ENCODE data around the gene MCM10.

MCM10 gene

DNA sequence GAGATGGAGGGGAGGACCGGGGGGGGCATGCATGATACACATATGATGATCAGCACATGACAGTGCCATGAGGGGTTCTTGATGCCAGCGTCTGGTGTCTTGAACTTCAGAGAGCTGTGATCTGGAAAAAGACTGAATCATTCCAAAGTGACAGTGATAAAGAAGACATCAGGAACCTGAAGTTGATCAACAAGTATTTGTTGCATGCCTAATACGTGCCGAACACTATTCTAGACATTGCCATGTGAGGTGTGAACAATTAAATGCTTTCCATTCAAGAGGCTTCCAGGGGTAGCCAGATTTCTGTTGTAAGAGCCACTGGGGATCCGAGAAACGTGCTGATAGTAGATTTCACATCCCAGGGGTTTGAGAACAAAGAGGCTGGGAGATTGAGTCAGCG lies 6.2 kb downstream of the MCM10 start:
- DNase-seq: no peak

DNA sequence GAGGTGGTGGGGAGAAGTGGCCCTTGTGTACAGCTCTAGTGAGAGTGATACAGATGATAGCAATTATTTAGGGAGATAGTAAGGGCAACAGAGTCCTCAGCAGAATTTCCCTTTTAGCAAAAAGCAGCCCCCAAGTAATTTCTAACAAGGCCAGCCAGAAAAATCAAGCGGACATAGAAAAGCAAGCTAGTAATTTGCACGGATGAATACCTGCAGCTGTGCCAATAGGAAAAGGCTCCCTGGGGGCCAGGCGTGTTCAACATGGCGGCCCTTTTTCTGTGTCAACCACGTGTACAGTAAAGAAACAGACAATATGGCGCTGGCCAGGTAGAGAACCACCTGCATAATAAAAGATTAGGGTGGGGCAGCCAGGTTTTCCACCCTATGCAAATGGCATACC lies 7.4 kb downstream of the MCM10 start:
- no peak for DNase-seq

DNA sequence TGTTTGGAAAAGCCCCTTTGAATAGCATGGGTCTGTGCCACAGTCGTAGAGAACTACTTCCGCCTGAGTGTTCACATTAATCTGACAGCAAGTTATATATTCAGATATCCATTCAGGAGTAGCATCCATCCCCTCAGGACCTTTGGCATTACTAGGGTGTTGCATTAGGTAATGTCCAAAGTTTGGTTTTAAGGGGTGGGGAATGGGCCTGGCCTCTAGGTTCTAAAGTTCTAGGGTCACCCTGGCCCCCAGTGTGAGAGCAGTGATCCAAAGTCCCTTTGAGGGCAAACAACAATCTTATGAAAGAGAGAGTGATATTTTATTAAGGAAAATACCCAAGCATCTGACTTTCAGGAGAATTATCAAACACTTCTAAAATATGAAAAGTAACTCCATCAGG lies 12.3 kb downstream of the MCM10 start:
- no peak for DNase-seq

DNA sequence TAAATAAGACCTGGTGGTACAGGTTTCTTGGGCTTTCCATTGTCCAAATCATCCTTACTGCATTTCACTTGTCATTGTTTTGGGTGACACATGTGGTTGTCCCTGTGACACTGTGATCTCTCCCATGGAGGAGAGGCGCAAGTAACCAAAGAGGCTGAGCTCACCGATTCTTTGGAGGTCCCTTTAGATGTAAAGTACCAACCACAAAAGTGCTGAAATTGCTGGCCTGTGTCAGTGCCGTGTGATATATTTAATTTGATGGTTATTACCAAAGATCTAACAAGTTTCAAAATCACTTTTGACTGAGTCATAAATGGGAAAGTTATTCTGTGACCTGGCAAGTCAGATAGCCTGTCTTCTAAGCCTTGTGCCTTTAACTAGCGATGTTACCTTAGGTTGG lies 19.4 kb downstream of the MCM10 start:
- DNase-seq: peak; percentile 76

DNA sequence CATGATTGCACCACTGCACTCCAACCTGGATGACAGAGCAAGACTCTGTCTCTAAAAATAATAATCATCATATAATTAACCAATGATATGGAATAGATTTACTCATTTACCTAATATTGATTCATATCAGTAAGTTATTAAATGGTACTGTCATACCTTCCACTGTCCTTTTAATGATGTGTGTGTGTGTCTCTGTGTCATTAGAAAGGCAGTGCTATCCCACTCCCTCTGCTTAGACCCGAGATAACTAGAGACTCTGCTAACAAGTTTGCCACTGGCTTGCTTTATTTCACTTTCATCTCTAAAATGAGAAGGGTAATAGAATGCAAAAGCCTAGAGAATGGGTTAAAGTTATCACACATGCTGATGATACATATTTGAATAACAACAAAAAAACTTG lies 21.1 kb downstream of the MCM10 start:
- DNase-seq: no peak

DNA sequence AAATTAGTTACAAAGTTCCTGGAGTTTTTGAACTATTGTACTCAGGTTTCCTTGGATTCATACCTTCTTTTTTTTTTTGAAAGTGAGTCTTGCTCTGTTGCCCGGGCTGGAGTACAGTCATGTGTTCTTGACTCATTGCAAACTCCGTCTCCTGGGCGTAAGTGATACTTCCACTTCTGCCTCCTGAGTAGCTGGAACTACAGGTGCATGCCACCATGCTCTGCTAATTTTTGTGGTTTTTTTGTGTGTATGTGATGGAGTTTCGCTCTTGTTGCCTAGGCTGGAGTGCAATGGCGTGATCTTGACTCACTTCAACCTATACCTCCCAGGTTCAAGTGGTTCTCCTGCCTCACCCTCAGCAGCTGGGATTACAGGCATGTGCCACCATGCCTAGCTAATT lies 22.3 kb downstream of the MCM10 start:
- no peak for DNase-seq

DNA sequence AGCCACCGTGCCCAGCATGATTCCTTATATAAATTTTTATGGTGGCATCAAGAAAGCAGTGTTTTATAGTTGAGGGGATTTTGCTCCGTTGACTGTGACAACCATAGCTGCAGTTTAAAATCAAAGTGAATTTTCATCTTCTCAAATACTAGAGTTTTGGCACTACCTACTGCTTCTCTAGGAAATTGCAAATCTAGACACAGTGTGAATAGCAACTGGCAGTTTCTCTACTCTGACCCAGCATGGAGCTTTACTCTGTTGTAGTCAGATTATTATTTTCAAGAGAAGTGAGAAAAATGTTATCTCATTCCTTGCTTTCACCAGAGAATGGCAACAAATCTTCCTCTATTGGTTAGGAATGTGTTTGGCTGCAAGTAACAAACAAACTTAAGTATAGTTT lies 22.9 kb downstream of the MCM10 start:
- DNase-seq: no peak

DNA sequence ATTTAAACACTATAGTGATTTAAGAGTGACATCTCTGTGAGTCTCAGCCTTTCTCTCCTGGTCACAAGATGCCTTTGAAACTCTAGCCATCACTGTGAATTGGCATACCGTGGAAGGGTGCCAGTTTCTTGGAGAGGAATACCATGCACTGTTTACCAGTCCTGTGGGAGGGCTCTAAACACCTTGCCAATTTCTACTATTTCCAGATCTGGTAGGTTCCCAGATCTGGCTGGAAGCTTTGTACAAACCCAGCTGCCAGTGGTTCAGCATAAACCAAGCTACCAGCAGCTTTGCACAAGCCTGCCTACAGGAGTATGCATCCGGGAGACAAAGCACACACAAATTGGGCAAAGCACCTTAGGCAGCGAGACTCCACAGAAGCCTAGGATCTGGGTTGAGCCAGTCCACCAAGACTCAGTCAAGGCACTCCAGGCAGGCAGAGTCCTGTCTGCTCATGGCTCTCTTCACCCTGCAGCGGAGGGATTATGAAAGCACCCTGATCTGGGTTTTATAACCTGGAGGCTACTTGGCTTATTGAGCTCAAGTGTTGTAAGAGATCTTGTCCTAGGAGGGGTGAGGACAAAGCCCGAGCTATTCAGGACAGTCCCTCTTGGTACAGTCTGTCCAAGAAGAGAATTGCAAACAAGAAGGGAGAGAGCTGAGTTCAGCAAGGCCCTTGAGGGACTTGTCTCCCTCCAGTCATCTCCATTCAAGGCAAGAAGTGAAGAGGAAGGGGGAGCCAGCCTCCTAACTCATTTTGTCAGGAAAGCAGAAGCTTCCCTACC lies 23.6 kb downstream of the MCM10 start:
- no peak for DNase-seq

DNA sequence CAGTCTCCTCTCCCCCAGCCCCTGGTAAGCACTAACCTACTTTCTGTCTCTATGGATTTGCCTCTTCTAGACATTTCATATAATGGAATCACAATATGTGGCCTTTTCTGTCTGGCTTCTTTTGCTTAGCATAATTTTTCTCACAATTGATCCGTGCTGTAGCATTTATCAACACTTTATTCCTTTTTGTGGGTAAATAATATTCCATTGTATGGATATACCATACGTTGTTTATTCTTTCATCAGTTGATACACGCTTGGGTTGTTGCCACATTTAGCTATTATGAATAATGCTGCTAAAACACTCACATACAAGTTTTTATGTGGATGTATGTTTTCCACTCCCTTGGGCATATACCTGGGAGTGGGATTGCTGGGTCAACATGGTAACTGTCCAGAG lies 25.8 kb downstream of the MCM10 start:
- DNase-seq: no peak

DNA sequence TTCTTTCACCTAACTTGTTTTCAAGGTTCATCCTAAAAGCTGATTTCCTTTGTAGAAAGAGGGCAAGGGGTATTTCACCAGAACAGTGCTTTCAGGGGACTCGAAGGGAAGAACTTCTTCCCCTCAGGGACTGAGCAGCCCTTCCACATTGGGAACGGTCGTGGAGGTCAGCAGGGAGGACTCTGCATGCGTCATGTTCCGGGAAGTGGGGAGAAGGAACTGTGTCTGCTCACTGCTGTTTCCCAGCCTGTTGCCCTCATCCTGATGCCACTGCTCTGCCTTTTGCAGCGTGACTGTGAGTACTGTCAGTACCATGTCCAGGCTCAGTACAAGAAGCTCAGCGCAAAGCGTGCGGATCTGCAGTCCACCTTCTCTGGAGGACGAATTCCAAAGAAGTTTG lies 27.2 kb downstream of the MCM10 start:
- DNase-seq: no peak

DNA sequence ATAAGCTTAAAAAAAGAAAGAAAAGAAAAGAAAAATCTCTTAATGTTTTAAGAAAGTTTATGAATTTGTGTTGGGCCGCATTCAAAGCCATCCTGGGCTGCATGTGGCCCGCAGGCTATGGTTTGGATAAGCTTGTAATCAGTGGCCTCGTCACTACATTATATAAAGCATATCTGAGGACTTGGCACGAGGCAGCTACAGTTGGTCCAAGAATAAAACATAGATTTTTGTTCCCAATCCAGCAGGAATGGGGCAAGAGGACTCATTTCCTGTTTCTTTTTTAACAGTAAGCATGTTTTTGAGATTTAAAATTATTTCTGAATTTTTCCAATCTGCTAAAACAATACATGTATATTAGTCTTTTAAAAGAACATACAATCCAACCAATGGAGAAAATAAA lies 28.6 kb downstream of the MCM10 start:
- DNase-seq: no peak

DNA sequence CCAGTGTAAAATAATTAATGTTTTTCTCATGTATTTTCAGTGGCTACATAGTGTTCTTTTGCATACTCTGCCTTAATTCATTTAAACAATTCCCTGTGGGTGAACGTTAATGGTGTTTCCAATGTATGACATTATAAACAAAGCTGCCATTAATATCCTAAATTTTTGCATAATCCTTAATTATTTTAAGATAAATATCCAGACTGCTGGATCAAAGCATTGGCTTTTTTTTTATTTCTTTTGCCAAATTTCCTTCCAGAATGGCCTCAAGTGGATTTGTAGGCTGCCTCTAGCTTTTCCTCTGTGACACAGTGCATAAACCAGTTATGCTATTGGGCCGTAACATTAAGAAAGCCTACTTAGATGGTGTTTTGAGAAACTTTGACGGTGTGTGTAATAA lies 29.5 kb downstream of the MCM10 start:
- no peak for DNase-seq

DNA sequence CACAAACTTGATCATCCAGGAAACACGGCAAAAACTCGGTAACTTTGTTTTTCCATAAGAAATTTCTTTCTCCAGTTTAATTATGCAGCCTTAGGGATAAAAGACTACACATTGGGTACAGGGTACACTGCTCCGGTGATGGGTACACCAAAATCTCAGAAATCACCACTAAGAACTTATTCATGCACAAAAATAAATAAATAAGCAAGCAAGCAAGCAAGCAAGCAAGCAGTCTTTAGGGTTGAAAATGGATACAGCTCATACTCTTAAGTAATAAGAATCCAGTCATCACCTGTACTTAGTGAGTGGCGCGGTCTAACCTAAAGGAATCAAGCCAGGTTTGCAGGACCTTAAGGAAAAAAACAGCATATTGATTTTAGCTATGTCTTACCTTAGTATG lies 30.0 kb downstream of the MCM10 start:
- DNase-seq: no peak

DNA sequence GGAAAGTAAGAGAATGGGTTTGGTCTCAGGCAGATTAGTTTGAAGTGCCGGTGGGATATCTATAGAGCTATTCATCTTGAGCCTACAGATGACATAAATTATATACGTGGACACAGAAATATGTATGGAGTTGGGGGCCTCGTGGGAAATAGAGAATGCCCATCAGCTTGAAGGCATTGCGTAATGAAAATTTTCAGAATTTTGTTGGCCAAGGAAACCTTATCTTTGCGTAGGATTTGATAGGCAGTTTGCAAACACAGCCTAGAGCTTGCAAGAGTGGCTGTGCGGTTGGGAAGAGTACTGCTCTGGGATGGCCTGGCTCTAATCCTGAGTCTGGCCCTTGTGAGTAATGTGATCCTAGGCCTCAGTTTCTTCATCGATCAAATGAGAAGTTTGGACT lies 32.3 kb downstream of the MCM10 start:
- no peak for DNase-seq

DNA sequence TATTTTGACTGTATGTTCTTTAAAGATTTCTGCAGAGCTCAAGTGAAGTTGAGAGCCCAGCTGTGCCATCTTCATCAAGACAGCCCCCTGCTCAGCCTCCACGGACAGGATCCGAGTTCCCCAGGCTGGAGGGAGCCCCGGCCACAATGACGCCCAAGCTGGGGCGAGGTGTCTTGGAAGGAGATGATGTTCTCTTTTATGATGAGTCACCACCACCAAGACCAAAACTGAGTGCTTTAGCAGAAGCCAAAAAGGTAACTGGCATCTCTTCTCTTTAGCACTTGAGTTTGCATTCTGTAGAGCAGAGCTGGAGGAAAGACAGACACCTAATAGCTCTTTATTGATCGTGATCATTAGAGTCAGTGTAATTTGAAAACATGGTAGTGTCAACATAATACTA lies 33.7 kb downstream of the MCM10 start:
- no peak for DNase-seq

DNA sequence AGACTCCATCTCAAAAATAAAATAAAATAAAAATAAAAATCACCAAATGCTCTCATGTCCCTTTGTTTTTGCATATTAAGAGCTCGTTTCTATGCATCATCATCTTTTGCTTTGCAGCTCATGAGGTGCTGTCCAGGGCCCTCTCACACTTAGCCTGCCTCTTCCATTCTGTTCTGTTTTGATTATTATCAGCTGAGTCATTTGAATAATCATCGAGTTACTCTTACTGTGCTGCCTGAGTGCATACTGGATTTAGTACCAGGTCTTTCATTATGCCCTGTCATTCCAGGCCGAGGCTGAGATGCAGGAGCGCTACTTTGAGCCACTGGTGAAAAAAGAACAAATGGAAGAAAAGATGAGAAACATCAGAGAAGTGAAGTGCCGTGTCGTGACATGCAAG lies 39.8 kb downstream of the MCM10 start:
- no peak for DNase-seq

DNA sequence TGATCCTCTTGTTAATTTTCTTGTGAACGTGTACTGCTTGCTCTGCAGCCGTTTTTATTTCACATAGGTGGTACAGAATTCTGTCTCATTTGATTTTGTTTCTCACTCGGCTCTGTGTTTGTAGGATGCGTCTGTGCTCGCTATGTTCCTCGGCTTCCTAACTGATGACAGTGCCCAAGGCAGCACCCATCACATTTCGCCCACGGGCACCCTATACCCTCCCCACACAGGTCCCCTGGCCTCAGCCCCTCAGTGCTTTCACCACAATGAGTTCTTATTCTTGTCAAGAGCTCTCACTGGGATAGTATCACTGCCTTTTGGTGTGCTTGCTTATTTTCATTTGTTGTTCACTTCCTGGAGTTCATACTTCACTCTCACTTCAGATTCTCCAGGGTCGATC lies 44.7 kb downstream of the MCM10 start:
- no peak for DNase-seq

DNA sequence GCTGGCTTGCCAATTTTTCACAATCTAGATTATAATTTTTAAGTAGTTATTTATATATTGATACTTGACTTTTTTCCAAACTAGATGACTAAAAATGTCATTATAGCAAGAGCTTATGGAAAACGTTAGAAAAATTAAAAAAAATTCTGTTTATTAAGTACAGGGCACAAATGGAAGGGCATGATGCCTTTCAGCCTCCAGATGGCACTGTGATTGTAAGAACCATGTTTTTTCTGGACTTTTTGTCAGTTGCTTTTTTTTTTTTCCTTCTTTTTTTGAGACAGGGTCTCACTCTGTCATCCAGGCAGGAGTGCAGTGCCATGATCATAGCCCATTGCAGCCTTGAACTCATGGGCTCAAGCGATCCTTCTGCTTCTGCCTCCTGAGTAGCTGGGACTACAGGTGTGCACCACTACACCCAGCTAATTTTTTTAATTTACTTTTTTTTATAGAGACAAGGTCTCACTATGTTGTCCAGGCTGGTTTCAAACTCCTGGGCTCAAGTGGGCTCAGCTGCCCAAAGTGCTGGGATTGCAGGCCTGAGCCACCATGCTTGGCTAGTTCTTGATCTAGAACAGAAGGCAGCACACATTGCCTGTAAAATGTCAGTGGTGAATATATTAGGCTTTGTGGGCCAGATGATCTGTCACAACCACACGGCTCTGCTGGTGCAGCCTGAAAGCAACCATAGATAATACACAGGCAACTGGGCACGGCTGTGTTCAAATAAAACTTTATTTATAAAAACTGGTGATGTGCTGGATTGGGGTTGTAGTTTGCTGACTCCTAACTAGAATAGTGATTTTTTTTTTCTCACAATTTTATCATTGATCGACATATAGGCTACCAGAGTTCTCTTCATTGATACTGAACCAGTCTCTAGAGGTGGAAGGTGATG lies 45.4 kb downstream of the MCM10 start:
- DNase-seq: no peak

DNA sequence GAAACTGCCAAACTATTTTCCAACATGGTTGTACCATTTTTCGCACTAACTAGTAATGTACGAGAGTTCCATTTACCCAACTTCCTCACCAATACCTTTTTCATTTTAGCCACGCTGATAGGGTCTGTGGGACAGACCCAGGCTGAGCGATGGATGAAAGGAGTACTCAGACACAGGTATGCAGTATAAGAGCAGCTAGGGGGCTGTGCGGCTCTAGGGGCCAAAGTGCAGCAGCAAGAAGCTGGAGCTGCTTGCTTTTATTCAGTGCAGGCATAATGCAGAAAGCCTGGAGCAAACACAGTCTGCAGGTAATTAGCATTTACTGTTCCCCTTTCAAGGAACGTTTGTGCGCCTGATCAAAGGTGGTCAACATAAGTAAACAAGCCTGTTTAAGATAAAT lies 51.8 kb downstream of the MCM10 start:
- no peak for DNase-seq

DNA sequence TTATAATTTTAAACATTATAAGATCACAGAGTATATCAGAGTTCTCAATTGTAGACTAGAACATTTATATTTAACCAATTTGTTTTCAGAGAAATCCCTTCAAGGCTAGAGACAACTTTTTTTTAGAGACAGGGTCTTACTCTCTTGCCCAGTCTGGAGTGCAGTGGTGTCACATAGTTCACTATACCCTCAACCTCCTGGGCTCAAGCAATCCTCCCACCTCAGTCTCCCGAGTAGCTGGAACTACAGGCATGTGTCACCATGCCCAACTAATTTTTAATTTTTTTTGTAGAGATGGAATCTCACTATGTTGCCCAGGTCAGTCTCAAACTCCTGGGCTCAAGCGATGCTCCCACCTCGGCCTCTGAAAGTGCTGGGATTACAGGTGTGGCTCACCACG lies 57.5 kb downstream of the MCM10 start:
- DNase-seq: no peak

DNA sequence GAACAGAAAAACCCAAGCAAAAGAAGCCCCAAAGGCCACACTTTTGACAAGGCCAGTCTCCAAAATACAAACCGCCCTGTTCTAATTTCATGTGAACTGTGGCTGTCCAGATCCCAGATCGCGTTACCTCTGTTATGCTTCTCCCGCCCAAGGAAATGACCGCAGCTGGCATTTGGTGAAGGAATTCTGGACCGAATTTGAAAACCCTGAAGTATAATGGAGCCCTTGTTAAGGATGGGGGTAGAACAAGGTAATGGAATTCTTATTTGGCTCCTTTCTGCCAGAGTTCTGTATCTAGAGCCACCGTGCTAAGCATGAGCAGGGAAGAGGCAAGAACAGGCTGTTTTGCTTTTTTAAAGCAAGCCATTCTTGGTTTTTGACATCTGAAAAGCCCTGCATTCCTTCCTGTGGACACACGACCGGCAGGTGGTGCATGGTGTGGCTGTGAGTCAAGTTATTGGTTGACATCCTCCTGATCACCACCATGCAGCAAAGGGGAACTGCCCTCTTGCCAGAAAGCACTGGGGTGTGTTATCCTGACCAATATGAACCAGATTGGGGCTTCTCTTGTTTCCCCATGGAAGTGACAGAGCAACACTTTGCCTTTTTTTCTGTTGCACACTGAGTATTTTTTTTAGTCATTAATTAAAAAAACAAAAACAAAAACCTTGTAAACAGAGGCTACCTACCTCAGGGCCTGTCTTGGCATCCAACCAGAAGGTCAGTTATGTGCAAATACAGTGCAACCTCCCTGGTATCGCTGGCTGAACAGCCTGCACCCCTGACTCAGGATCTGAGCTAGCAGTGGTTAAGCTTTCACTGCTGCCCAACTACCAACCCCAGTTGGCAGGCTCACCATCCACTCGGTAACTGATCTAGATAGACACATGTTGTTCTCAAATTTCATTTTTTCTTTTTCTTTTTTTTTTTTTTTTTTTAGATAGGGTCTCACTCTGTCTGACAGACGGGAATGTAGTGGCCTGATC lies 58.6 kb downstream of the MCM10 start:
- DNase-seq: no peak

DNA sequence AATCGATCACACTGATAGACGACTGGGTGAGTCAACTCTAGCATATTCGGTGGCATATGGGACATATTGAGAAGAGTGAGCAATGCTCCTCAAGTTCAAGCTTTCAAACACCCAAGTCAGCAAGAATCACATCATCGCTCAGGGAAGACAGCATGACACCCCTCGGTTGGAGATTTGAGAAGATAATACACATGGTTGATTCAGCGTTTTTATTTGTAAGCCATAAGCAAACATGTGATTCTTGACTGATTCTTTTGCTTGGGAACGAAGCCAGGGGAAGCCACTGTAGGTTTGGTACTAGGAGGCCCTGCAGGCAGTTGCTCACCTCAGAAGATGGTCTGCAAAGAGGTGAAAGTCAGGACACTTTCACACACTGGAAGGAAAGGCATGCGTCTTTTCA lies 60.2 kb downstream of the MCM10 start:
- no peak for DNase-seq

DNA sequence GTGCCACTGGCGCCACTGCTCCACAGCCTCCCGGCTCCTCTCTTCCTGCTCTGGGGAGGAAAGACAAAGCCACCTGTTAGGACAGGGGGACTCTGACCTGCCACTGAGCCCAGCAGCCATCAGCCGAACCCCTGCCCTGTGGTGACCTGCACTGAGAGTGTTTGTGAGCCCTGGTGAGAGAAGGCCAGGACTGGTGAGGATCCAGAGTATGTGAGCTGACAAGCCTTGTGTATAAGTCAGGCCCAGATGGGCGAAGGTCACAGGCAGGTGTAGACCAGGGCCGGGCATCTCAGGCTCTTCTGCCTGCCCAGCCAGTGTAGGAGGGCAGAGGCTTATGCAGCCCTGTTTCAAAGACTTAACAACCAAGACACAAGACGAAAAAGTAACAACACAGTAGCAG lies 60.8 kb downstream of the MCM10 start:
- no peak for DNase-seq
